GM23338 (cell line): ENCODE data around the gene BICDL2. TPM values are rescaled to one million over a fixed set of nuclear protein-coding genes. Genes with fewer than 3 reads are reported as not detected.

Source experiments
- ATAC-seq: fragments of 200-7000 bp; cut with Tn5 transposase; 3 replicates; pipeline ENCODE4 v1.9.1; 2020
- DNase-seq: peaks from one replicate; pipeline ENCODE4 v3.0.0-alpha.2; 2015; ENCODE audit warnings: low spot score
- H2AFZ ChIP-seq: fragments of 200-600 bp; sonication (generic); 2 replicates; pipeline ENCODE4 v1.8.0; 2016; ENCODE audit warnings: antibody characterized with exemption, mild to moderate bottlenecking, moderate library complexity
- H3F3A ChIP-seq: fragments of 200-600 bp; sonication (generic); replicated peaks from 2 replicates; pipeline ENCODE4 v1.8.0; 2017; ENCODE audit warnings: antibody characterized with exemption, mixed run types, low read depth
- H3K27ac ChIP-seq: fragments of 200-600 bp; sonication (generic); 2 replicates; pipeline ENCODE4 v1.6.1; 2016; ENCODE audit warnings: low read depth
- H3K27me3 ChIP-seq: fragments of 200-600 bp; sonication (generic); 2 replicates; pipeline ENCODE4 v1.8.0; 2016; ENCODE audit warnings: mild to moderate bottlenecking, mixed run types, moderate library complexity; ENCODE audit not compliant: insufficient read depth
- H3K36me3 ChIP-seq: fragments of 200-600 bp; sonication (generic); 2 replicates; pipeline ENCODE4 v1.8.0; 2016; ENCODE audit warnings: mild to moderate bottlenecking; ENCODE audit not compliant: insufficient read depth
- H3K4me1 ChIP-seq: fragments of 200-600 bp; sonication (generic); 2 replicates; pipeline ENCODE4 v1.8.0; 2016; ENCODE audit warnings: mild to moderate bottlenecking, moderate library complexity; ENCODE audit not compliant: insufficient read depth
- H3K4me2 ChIP-seq: fragments of 200-600 bp; sonication (generic); 2 replicates; pipeline ENCODE4 v1.7.1; 2017; ENCODE audit warnings: mixed run types
- H3K4me3 ChIP-seq: fragments of 200-600 bp; sonication (generic); 2 replicates; pipeline ENCODE4 v1.6.1; 2016; ENCODE audit warnings: mixed run types
- H3K79me2 ChIP-seq: fragments of 200-600 bp; sonication (generic); replicated peaks from 2 replicates; pipeline ENCODE4 v1.8.0; 2017; ENCODE audit warnings: mild to moderate bottlenecking; ENCODE audit not compliant: insufficient read depth
- H3K9me2 ChIP-seq: fragments of 200-600 bp; sonication (generic); 2 replicates; pipeline ENCODE4 v1.8.0; 2017; ENCODE audit not compliant: insufficient read depth
- H4K20me1 ChIP-seq: fragments of 200-600 bp; sonication (generic); replicated peaks from 2 replicates; pipeline ENCODE4 v1.8.0; 2017; ENCODE audit warnings: mild to moderate bottlenecking; ENCODE audit not compliant: insufficient read depth
- H3K27ac Mint-ChIP-seq: 2 replicates; pipeline ENCODE4 v1.8.0; 2020; ENCODE audit warnings: inconsistent platforms, mild to moderate bottlenecking, moderate library complexity, mixed read lengths
- H3K27me3 Mint-ChIP-seq: 3 replicates; pipeline ENCODE4 v1.8.0; 2022; ENCODE audit warnings: low read depth, mild to moderate bottlenecking, moderate library complexity, mixed read lengths, inconsistent platforms; ENCODE audit not compliant: insufficient read depth, poor library complexity
- H3K36me3 Mint-ChIP-seq: 3 replicates; pipeline ENCODE4 v1.8.0; 2021; ENCODE audit warnings: low read depth, mild to moderate bottlenecking, inconsistent platforms, moderate library complexity, mixed read lengths
- H3K4me1 Mint-ChIP-seq: 3 replicates; pipeline ENCODE4 v1.8.0; 2020; ENCODE audit warnings: mild to moderate bottlenecking, inconsistent platforms, mixed read lengths
- H3K4me3 Mint-ChIP-seq: 3 replicates; pipeline ENCODE4 v1.8.0; 2021; ENCODE audit warnings: moderate library complexity, mild to moderate bottlenecking, inconsistent platforms, mixed read lengths
- H3K9me3 Mint-ChIP-seq: 3 replicates; pipeline ENCODE4 v1.8.0; 2020; ENCODE audit warnings: moderate library complexity, mild to moderate bottlenecking, inconsistent platforms, mixed read lengths
- CREB1 ChIP-seq: fragments of 250-450 bp; sonication (Bioruptor Pico); IDR thresholded peaks from 2 replicates; pipeline ENCODE4 v1.5.0; 2020; ENCODE audit warnings: low read depth, mild to moderate bottlenecking, moderate library complexity
- EZH2 ChIP-seq: fragments of 200-600 bp; sonication (generic); IDR thresholded peaks from one replicate; pipeline ENCODE4 v1.8.0; 2017; ENCODE audit warnings: antibody characterized with exemption, mild to moderate bottlenecking, low read depth; ENCODE audit not compliant: unreplicated experiment
- EZH2phosphoT487 ChIP-seq: fragments of 200-600 bp; sonication (generic); IDR thresholded peaks from one replicate; pipeline ENCODE4 v1.8.1; 2018; ENCODE audit warnings: antibody characterized with exemption; ENCODE audit not compliant: unreplicated experiment
- JUNB ChIP-seq: IDR thresholded peaks from one replicate; pipeline ENCODE4 v1.6.1; 2016; ENCODE audit warnings: antibody characterized with exemption; ENCODE audit not compliant: unreplicated experiment
- NANOG ChIP-seq: IDR thresholded peaks from 2 replicates; pipeline ENCODE4 v1.6.1; 2016; ENCODE audit warnings: antibody characterized with exemption, borderline replicate concordance
- POLR2AphosphoS5 ChIP-seq: IDR thresholded peaks from 2 replicates; pipeline ENCODE4 v1.6.1; 2016; ENCODE audit warnings: antibody characterized with exemption, low read depth
- STAT1 ChIP-seq: IDR thresholded peaks from one replicate; pipeline ENCODE4 v1.6.1; 2016; ENCODE audit warnings: antibody characterized with exemption; ENCODE audit not compliant: unreplicated experiment
- ZNF331 ChIP-seq: fragments of 250-450 bp; sonication (Bioruptor Pico); IDR thresholded peaks from 2 replicates; pipeline ENCODE4 v1.5.0; 2020; ENCODE audit warnings: low read depth, mild to moderate bottlenecking, moderate library complexity
- polyA plus RNA-seq: library from polyadenylated mRNA; unstranded; fragments of >200 nt; fragmentation: Nextera tagmentation; extraction: Ambion mirVana; gene quantifications from 2 replicates; pipeline ENCODE4 v1.2.1, GENCODE V29; 2016
- total RNA-seq: library from RNA; depleted of rRNA; stranded (reverse); fragments of >200 nt; shearing (Covaris generic); gene quantifications from 2 replicates; pipeline ENCODE4 v1.2.3, GENCODE V29; 2014
- TF ChIP-seq, protein P1 (sequence below): fragments of 250-450 bp; sonication (Bioruptor Pico); IDR thresholded peaks from 2 replicates; pipeline ENCODE4 v1.5.0; 2020; ENCODE audit warnings: mild to moderate bottlenecking, moderate library complexity
- TF ChIP-seq, protein P2 (sequence below): IDR thresholded peaks from 2 replicates; pipeline ENCODE4 v1.6.1; 2016; ENCODE audit warnings: antibody characterized with exemption
- TF ChIP-seq, protein P3 (sequence below): IDR thresholded peaks from one replicate; pipeline ENCODE4 v1.6.1; 2018; ENCODE audit warnings: antibody characterized with exemption; ENCODE audit not compliant: unreplicated experiment

BICDL2 gene
- total and polyA plus RNA-seq, 2 experiments from 2014 or later, result 12.7 to 18.4 TPM

DNA sequence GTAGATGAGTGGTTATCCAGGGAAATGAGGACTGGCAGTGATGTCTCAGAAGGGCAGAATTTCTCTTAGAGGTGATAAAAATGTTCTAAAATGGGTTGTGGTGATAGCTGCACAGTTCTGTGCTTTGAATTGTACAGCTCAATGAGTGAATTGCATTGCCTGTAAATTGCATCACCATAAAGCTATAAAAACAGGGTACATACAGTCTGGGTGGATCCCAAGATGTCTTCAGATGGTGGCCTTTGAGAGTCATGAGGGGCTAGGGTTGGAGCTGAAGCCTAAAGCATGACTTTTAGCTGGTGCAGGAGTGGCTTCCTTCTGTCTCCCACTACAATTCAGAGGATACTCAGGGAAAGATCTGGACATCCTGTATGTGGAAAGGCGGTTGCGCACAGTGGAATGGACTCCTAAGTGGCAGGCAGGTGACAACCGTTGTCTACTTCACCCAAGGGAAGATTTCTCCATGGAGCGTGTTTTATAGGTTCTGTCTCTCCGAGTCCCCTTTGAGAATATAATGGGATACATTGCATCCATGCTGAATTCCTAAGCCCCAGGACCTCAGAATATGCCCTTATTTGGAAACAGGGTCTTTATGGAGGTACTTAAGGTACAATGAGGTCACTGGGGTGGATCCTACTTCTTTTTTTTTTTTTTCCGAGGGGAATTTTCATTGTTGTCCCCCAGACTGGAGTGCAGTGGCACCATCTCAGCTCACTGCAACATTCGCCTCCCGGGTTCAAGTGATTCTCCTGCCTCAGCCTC, 27.1 kb upstream of the BICDL2 start:
- no peak overlapping the region for H3K4me2 ChIP-seq
- H3K27me3 ChIP-seq, result 0 out of 2 replicates have a peak, but pooled peaks cover 4% of the 10 kb centered on the region
- H4K20me1 ChIP-seq, result no peaks in the 10 kb centered on the region
- ATAC-seq (no peak), DNase-seq (peak; percentile 57)
- no peaks in the 10 kb centered on the region for H3K9me2 ChIP-seq
- H3K36me3 ChIP-seq, result no peaks in the 10 kb centered on the region
- Mint-ChIP-seq H3K4me3 (no peak overlapping the region), H3K27ac (no peak overlapping the region), H3K27me3 (peaks cover 31% of the 10 kb centered on the region), H3K9me3 (no peaks in the 10 kb centered on the region), H3K36me3 (no peaks in the 10 kb centered on the region; the same call in 2 of the 3 replicates), H3K4me1 (peaks cover 24% of the 10 kb centered on the region)
- no peak overlapping the region for H3K4me3 ChIP-seq
- H3K27ac ChIP-seq, result peak overlapping the region; percentile 60; the same call in 1 of the 2 replicates
- peaks cover 14% of the 10 kb centered on the region for H3K4me1 ChIP-seq
- H2AFZ ChIP-seq, result 0 out of 2 replicates have a peak overlapping the region, but pooled peaks have one; percentile 39
- TF ChIP-seq EZH2, result no peak
- no peak for TF ChIP-seq ZNF331 (CRISPR knock-in tag)
- TF ChIP-seq, protein P1, sequence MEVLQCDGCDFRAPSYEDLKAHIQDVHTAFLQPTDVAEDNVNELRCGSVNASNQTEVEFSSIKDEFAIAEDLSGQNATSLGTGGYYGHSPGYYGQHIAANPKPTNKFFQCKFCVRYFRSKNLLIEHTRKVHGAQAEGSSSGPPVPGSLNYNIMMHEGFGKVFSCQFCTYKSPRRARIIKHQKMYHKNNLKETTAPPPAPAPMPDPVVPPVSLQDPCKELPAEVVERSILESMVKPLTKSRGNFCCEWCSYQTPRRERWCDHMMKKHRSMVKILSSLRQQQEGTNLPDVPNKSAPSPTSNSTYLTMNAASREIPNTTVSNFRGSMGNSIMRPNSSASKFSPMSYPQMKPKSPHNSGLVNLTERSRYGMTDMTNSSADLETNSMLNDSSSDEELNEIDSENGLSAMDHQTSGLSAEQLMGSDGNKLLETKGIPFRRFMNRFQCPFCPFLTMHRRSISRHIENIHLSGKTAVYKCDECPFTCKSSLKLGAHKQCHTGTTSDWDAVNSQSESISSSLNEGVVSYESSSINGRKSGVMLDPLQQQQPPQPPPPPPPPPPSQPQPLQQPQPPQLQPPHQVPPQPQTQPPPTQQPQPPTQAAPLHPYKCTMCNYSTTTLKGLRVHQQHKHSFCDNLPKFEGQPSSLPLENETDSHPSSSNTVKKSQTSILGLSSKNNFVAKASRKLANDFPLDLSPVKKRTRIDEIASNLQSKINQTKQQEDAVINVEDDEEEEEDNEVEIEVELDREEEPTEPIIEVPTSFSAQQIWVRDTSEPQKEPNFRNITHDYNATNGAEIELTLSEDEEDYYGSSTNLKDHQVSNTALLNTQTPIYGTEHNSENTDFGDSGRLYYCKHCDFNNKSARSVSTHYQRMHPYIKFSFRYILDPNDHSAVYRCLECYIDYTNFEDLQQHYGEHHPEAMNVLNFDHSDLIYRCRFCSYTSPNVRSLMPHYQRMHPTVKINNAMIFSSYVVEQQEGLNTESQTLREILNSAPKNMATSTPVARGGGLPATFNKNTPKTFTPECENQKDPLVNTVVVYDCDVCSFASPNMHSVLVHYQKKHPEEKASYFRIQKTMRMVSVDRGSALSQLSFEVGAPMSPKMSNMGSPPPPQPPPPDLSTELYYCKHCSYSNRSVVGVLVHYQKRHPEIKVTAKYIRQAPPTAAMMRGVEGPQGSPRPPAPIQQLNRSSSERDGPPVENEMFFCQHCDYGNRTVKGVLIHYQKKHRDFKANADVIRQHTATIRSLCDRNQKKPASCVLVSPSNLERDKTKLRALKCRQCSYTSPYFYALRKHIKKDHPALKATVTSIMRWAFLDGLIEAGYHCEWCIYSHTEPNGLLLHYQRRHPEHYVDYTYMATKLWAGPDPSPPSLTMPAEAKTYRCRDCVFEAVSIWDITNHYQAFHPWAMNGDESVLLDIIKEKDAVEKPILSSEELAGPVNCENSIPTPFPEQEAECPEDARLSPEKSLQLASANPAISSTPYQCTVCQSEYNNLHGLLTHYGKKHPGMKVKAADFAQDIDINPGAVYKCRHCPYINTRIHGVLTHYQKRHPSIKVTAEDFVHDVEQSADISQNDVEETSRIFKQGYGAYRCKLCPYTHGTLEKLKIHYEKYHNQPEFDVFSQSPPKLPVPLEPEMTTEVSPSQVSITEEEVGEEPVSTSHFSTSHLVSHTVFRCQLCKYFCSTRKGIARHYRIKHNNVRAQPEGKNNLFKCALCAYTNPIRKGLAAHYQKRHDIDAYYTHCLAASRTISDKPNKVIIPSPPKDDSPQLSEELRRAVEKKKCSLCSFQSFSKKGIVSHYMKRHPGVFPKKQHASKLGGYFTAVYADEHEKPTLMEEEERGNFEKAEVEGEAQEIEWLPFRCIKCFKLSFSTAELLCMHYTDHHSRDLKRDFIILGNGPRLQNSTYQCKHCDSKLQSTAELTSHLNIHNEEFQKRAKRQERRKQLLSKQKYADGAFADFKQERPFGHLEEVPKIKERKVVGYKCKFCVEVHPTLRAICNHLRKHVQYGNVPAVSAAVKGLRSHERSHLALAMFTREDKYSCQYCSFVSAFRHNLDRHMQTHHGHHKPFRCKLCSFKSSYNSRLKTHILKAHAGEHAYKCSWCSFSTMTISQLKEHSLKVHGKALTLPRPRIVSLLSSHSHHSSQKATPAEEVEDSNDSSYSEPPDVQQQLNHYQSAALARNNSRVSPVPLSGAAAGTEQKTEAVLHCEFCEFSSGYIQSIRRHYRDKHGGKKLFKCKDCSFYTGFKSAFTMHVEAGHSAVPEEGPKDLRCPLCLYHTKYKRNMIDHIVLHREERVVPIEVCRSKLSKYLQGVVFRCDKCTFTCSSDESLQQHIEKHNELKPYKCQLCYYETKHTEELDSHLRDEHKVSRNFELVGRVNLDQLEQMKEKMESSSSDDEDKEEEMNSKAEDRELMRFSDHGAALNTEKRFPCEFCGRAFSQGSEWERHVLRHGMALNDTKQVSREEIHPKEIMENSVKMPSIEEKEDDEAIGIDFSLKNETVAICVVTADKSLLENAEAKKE, result no peak
- no peak for TF ChIP-seq NANOG
- TF ChIP-seq JUNB, result no peak
- TF ChIP-seq EZH2phosphoT487, result no peak
- TF ChIP-seq, protein P2, sequence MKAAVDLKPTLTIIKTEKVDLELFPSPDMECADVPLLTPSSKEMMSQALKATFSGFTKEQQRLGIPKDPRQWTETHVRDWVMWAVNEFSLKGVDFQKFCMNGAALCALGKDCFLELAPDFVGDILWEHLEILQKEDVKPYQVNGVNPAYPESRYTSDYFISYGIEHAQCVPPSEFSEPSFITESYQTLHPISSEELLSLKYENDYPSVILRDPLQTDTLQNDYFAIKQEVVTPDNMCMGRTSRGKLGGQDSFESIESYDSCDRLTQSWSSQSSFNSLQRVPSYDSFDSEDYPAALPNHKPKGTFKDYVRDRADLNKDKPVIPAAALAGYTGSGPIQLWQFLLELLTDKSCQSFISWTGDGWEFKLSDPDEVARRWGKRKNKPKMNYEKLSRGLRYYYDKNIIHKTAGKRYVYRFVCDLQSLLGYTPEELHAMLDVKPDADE, result no peak
- TF ChIP-seq POLR2AphosphoS5, result no peak
- TF ChIP-seq, protein P3, sequence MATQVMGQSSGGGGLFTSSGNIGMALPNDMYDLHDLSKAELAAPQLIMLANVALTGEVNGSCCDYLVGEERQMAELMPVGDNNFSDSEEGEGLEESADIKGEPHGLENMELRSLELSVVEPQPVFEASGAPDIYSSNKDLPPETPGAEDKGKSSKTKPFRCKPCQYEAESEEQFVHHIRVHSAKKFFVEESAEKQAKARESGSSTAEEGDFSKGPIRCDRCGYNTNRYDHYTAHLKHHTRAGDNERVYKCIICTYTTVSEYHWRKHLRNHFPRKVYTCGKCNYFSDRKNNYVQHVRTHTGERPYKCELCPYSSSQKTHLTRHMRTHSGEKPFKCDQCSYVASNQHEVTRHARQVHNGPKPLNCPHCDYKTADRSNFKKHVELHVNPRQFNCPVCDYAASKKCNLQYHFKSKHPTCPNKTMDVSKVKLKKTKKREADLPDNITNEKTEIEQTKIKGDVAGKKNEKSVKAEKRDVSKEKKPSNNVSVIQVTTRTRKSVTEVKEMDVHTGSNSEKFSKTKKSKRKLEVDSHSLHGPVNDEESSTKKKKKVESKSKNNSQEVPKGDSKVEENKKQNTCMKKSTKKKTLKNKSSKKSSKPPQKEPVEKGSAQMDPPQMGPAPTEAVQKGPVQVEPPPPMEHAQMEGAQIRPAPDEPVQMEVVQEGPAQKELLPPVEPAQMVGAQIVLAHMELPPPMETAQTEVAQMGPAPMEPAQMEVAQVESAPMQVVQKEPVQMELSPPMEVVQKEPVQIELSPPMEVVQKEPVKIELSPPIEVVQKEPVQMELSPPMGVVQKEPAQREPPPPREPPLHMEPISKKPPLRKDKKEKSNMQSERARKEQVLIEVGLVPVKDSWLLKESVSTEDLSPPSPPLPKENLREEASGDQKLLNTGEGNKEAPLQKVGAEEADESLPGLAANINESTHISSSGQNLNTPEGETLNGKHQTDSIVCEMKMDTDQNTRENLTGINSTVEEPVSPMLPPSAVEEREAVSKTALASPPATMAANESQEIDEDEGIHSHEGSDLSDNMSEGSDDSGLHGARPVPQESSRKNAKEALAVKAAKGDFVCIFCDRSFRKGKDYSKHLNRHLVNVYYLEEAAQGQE, result no peak
- TF ChIP-seq STAT1, result no peak
- TF ChIP-seq CREB1 (CRISPR knock-in tag), result no peak
- peaks cover 9% of the 10 kb centered on the region; the same call in 1 of the 2 replicates for H3F3A ChIP-seq
- no peaks in the 10 kb centered on the region for H3K79me2 ChIP-seq
